ENCODE measurements around the gene RNPEP. TPM values are rescaled to one million over a fixed set of nuclear protein-coding genes. Genes with fewer than 3 reads are reported as not detected.

Gene RNPEP
- total RNA-seq, 1 donor from 2014 or later: 17.4 TPM

Small RNA genes lying within 50 kb of the gene (microRNA-seq; reads per million reads assigned to microRNA genes)
- not detected for gene MIR6740

Other genes with a start within 250 kb of the RNPEP start
- 24.7 TPM for gene IPO9, start 153.5 kb upstream of the RNPEP start, total RNA-seq
- 123 TPM for gene SHISA4, start 93.8 kb upstream of the RNPEP start, total RNA-seq
- 9.6 TPM for gene LMOD1, start 36.1 kb upstream of the RNPEP start, total RNA-seq
- 79.1 TPM for gene TIMM17A, start 27.1 kb upstream of the RNPEP start, total RNA-seq
- 2.0 TPM for gene ELF3, start 27.9 kb downstream of the RNPEP start, total RNA-seq
- gene GPR37L1, start 140.3 kb downstream of the RNPEP start, total RNA-seq: not detected
- 74.5 TPM for gene ARL8A, start 162.1 kb downstream of the RNPEP start, total RNA-seq
- 1.2 TPM for gene PTPN7, start 178.0 kb downstream of the RNPEP start, total RNA-seq
- 0.86 TPM for gene LGR6, start 211.2 kb downstream of the RNPEP start, total RNA-seq

All from cardiac septum (tissue), 1 donor.